Effector memory CD4-positive, alpha-beta T cell (primary cell): ENCODE measurements around the gene AFDN.

ENCODE experiments used
- DNase-seq, 3 donors: peaks; one replicate each; pipeline ENCODE4 v3.0.0-alpha.2; 2020
- H3K27ac ChIP-seq: 2 replicates; pipeline ENCODE4 v1.7.0; 2013; ENCODE audit warnings: mild to moderate bottlenecking, low read length, moderate library complexity; ENCODE audit not compliant: insufficient read depth, poor library complexity, severe bottlenecking
- H3K27me3 ChIP-seq: replicated peaks from 2 replicates; pipeline ENCODE4 v1.7.0; 2013; ENCODE audit warnings: mild to moderate bottlenecking, low read length; ENCODE audit not compliant: insufficient read depth, control insufficient read depth, poor library complexity, severe bottlenecking
- H3K36me3 ChIP-seq: 2 replicates; pipeline ENCODE4 v1.7.0; 2013; ENCODE audit warnings: mild to moderate bottlenecking, low read length, moderate library complexity; ENCODE audit not compliant: control insufficient read depth, insufficient read depth
- H3K4me1 ChIP-seq: 2 replicates; pipeline ENCODE4 v1.7.0; 2013; ENCODE audit warnings: low read length, mild to moderate bottlenecking; ENCODE audit not compliant: control insufficient read depth, insufficient read depth, poor library complexity, severe bottlenecking
- H3K4me3 ChIP-seq: 2 replicates; pipeline ENCODE4 v1.7.0; 2013; ENCODE audit warnings: low read length, low read depth, mild to moderate bottlenecking; ENCODE audit not compliant: insufficient read depth, poor library complexity, severe bottlenecking
- H3K9me3 ChIP-seq: 2 replicates; pipeline ENCODE4 v1.7.0; 2013; ENCODE audit warnings: mild to moderate bottlenecking, low read length, moderate library complexity; ENCODE audit not compliant: control insufficient read depth

AFDN gene

GRCh38 chr6:167804281-167805013 lies 22.3 kb upstream of the AFDN start:
- H3K27ac ChIP-seq = no peak overlapping the region
- H3K4me3 ChIP-seq = no peak overlapping the region
- no peaks in the 10 kb centered on the region for H3K36me3 ChIP-seq
- H3K27me3 ChIP-seq = no peaks in the 10 kb centered on the region
- no peaks in the 10 kb centered on the region for H3K4me1 ChIP-seq
- no peaks in the 10 kb centered on the region for H3K9me3 ChIP-seq
- DNase-seq = no peak

GRCh38 chr6:167805349-167806060 lies 21.2 kb upstream of the AFDN start:
- no peaks in the 10 kb centered on the region for H3K27me3 ChIP-seq
- H3K27ac ChIP-seq = no peak overlapping the region
- DNase-seq = no peak
- H3K36me3 ChIP-seq = no peaks in the 10 kb centered on the region
- no peak overlapping the region for H3K4me3 ChIP-seq
- no peaks in the 10 kb centered on the region for H3K9me3 ChIP-seq
- H3K4me1 ChIP-seq = no peaks in the 10 kb centered on the region

- no peak overlapping the region for H3K4me3 ChIP-seq
- H3K27ac ChIP-seq = no peak overlapping the region
- no peak for DNase-seq
- no peaks in the 10 kb centered on the region for H3K9me3 ChIP-seq
- no peaks in the 10 kb centered on the region for H3K36me3 ChIP-seq
- H3K27me3 ChIP-seq = no peaks in the 10 kb centered on the region
- H3K4me1 ChIP-seq = no peaks in the 10 kb centered on the region
These were observed 20.5 kb upstream of the AFDN start for GRCh38 chr6:167806061-167806700.

GRCh38 chr6:167807200-167807599 lies 19.5 kb upstream of the AFDN start:
- no peak for DNase-seq
- H3K9me3 ChIP-seq = no peaks in the 10 kb centered on the region
- no peaks in the 10 kb centered on the region for H3K4me1 ChIP-seq
- no peak overlapping the region for H3K27ac ChIP-seq
- H3K36me3 ChIP-seq = no peaks in the 10 kb centered on the region
- no peak overlapping the region for H3K4me3 ChIP-seq
- H3K27me3 ChIP-seq = no peaks in the 10 kb centered on the region

GRCh38 chr6:167807756-167808155 lies 19.0 kb upstream of the AFDN start:
- Histone ChIP-seq H3K9me3 (no peaks in the 10 kb centered on the region), H3K36me3 (no peaks in the 10 kb centered on the region), H3K4me3 (no peak overlapping the region), H3K27ac (no peak overlapping the region), H3K27me3 (no peaks in the 10 kb centered on the region), H3K4me1 (no peaks in the 10 kb centered on the region)
- no peak for DNase-seq

- H3K4me1 ChIP-seq = no peaks in the 10 kb centered on the region
- H3K27ac ChIP-seq = no peak overlapping the region
- no peak for DNase-seq
- no peaks in the 10 kb centered on the region for H3K9me3 ChIP-seq
- H3K4me3 ChIP-seq = no peak overlapping the region
- no peaks in the 10 kb centered on the region for H3K36me3 ChIP-seq
- H3K27me3 ChIP-seq = no peaks in the 10 kb centered on the region
These were observed 15.7 kb upstream of the AFDN start for GRCh38 chr6:167811040-167811439.

GRCh38 chr6:167811442-167812087 lies 15.1 kb upstream of the AFDN start:
- Histone ChIP-seq H3K4me1 (no peaks in the 10 kb centered on the region), H3K27ac (no peak overlapping the region), H3K27me3 (no peaks in the 10 kb centered on the region), H3K9me3 (no peaks in the 10 kb centered on the region), H3K36me3 (no peaks in the 10 kb centered on the region), H3K4me3 (no peak overlapping the region)
- DNase-seq = no peak

- no peak for DNase-seq
- no peaks in the 10 kb centered on the region for H3K9me3 ChIP-seq
- H3K4me1 ChIP-seq = no peaks in the 10 kb centered on the region
- no peaks in the 10 kb centered on the region for H3K36me3 ChIP-seq
- no peak overlapping the region for H3K4me3 ChIP-seq
- H3K27ac ChIP-seq = no peak overlapping the region
- H3K27me3 ChIP-seq = no peaks in the 10 kb centered on the region
These were observed 14.6 kb upstream of the AFDN start for GRCh38 chr6:167812088-167812487.

- DNase-seq = no peak
- Histone ChIP-seq H3K4me3 (no peak overlapping the region), H3K4me1 (no peaks in the 10 kb centered on the region), H3K27ac (no peak overlapping the region), H3K27me3 (no peaks in the 10 kb centered on the region), H3K36me3 (no peaks in the 10 kb centered on the region), H3K9me3 (no peaks in the 10 kb centered on the region)
These were observed 11.3 kb upstream of the AFDN start for GRCh38 chr6:167815296-167815980.
